Fibroblast of lung (primary cell): Measurements from ENCODE around the gene TGM4. TPM values are rescaled to one million over a fixed set of nuclear protein-coding genes. Genes with fewer than 3 reads are reported as not detected.

Experiments
- DNase-seq, 2 donors: peaks; one replicate each; pipeline versions ENCODE4 v3.0.0 to v3.0.0-alpha.2; 2010; ENCODE audit warnings: low read depth in 2 of 2
- H2AFZ ChIP-seq: 2 replicates; pipeline ENCODE4 v1.5.1; 2012; ENCODE audit warnings: low read length, control low read depth, inconsistent platforms
- H3K27ac ChIP-seq: 2 replicates; pipeline ENCODE4 v1.5.1; 2011; ENCODE audit warnings: low read length, control low read depth; ENCODE audit not compliant: insufficient read depth
- H3K27me3 ChIP-seq: 2 replicates; pipeline ENCODE4 v1.5.1; 2011; ENCODE audit warnings: mild to moderate bottlenecking, low read length; ENCODE audit not compliant: control insufficient read depth, insufficient read depth
- H3K36me3 ChIP-seq: 2 replicates; pipeline ENCODE4 v1.5.1; 2011; ENCODE audit warnings: low read length; ENCODE audit not compliant: control insufficient read depth, insufficient read depth
- H3K4me1 ChIP-seq: 2 replicates; pipeline ENCODE4 v1.5.1; 2011; ENCODE audit warnings: low read length; ENCODE audit not compliant: control insufficient read depth, insufficient read depth; ENCODE audit errors: extremely low read depth
- H3K4me2 ChIP-seq: 2 replicates; pipeline ENCODE4 v1.5.1; 2011; ENCODE audit warnings: low read length, control low read depth; ENCODE audit not compliant: insufficient read depth; ENCODE audit errors: extremely low read depth
- H3K4me3 ChIP-seq, 4 experiments: fragments of 200-600 bp in 1 of 4; sonication (generic) in 1 of 4; replicated peaks in 1 of 4; 2 replicates each; pipeline ENCODE4 v1.5.1; 2011 to 2016; ENCODE audit warnings: low read length in 4 of 4, low read depth in 3 of 4, mild to moderate bottlenecking in 3 of 4, control low read depth in 2 of 4, inconsistent platforms in 1 of 4, mixed read lengths in 1 of 4; ENCODE audit not compliant: insufficient read depth in 1 of 4; ENCODE audit errors: control extremely low read depth in 1 of 4
- H3K79me2 ChIP-seq: 2 replicates; pipeline ENCODE4 v1.5.1; 2012; ENCODE audit warnings: mild to moderate bottlenecking, low read length, inconsistent platforms; ENCODE audit not compliant: control insufficient read depth, insufficient read depth
- H3K9ac ChIP-seq: 2 replicates; pipeline ENCODE4 v1.5.1; 2011; ENCODE audit warnings: mild to moderate bottlenecking, low read length, control low read depth; ENCODE audit not compliant: insufficient read depth
- H3K9me3 ChIP-seq: 2 replicates; pipeline ENCODE4 v1.5.1; 2012; ENCODE audit warnings: low read depth, low read length; ENCODE audit not compliant: control insufficient read depth, insufficient read depth
- H4K20me1 ChIP-seq: 2 replicates; pipeline ENCODE4 v1.5.1; 2011; ENCODE audit warnings: low read length; ENCODE audit not compliant: control insufficient read depth, insufficient read depth; ENCODE audit errors: extremely low read depth
- CTCF ChIP-seq, 2 donors: IDR thresholded peaks in 1 of 2; conservative IDR thresholded peaks in 1 of 2; 1 replicate in 1 of 2; 2 replicates in 1 of 2; pipeline ENCODE4 v1.5.1; 2011 to 2012; ENCODE audit warnings: low read length in 2 of 2, control low read depth in 1 of 2, inconsistent platforms in 1 of 2, low read depth in 1 of 2, mild to moderate bottlenecking in 1 of 2
- EZH2 ChIP-seq: IDR thresholded peaks from 2 replicates; pipeline ENCODE4 v1.5.1; 2012; ENCODE audit warnings: low read length, control low read depth, mild to moderate bottlenecking; ENCODE audit errors: missing control alignments
- polyA plus RNA-seq, 2 donors: library from polyadenylated mRNA; depleted of rRNA in 1 of 2; stranded (reverse) in 1 of 2; unstranded in 1 of 2; fragments of >200 nt; gene quantifications; 2 replicates each; pipeline ENCODE4 v1.2.1, GENCODE V29; 2011 to 2012; ENCODE audit warnings: missing spikeins in 1 of 2
- total RNA-seq: library from RNA; depleted of rRNA; stranded (reverse); fragments of >200 nt; gene quantifications from 2 replicates; pipeline ENCODE4 v1.2.1, GENCODE V29; 2014

TGM4 gene
- total and polyA plus RNA-seq, 2 donors (not counting 1 experiment from before 2014, with no cell fraction given), result not detected

GRCh38 chr3:44924457-44925084, 50.2 kb downstream of the TGM4 start:
- Histone ChIP-seq H3K36me3 (peaks cover 15% of the 10 kb centered on the region), H3K79me2 (no peaks in the 10 kb centered on the region), H3K4me3 (no peak overlapping the region), H3K4me2 (no peak overlapping the region), H3K27me3 (no peaks in the 10 kb centered on the region), H3K27ac (no peak overlapping the region), H3K4me1 (no peaks in the 10 kb centered on the region), H4K20me1 (no peaks in the 10 kb centered on the region), H3K9ac (no peak overlapping the region), H3K9me3 (no peaks in the 10 kb centered on the region), H2AFZ (no peak overlapping the region)
- no peak for DNase-seq
- TF ChIP-seq CTCF (conservative IDR thresholded peaks at IDR 0.05 in 1 of 2, IDR thresholded peaks at IDR 0.05 in 1 of 2; ENCODE audit: low read depth in 1 of 2, low read length in 2 of 2) (no peak), EZH2 (no peak)

- DNase-seq, result no peak
- no peak overlapping the region for H2AFZ ChIP-seq
- H3K27me3 ChIP-seq, result no peaks in the 10 kb centered on the region
- no peak overlapping the region for H3K27ac ChIP-seq
- no peaks in the 10 kb centered on the region for H3K9me3 ChIP-seq
- H3K4me1 ChIP-seq, result no peaks in the 10 kb centered on the region
- H4K20me1 ChIP-seq, result no peaks in the 10 kb centered on the region
- H3K4me3 ChIP-seq, result no peak overlapping the region
- H3K79me2 ChIP-seq, result no peaks in the 10 kb centered on the region
- TF ChIP-seq EZH2 (no peak), CTCF (conservative IDR thresholded peaks at IDR 0.05 in 1 of 2, IDR thresholded peaks at IDR 0.05 in 1 of 2; ENCODE audit: low read depth in 1 of 2, low read length in 2 of 2) (no peak)
- H3K4me2 ChIP-seq, result no peak overlapping the region
- H3K9ac ChIP-seq, result no peak overlapping the region
- peaks cover 21% of the 10 kb centered on the region for H3K36me3 ChIP-seq
Observed at GRCh38 chr3:44926172-44926571, 51.8 kb downstream of the TGM4 start.

- H3K9me3 ChIP-seq, result no peaks in the 10 kb centered on the region
- H2AFZ ChIP-seq, result no peak overlapping the region
- H3K9ac ChIP-seq, result no peak overlapping the region
- no peaks in the 10 kb centered on the region for H3K4me1 ChIP-seq
- H3K27ac ChIP-seq, result no peak overlapping the region
- DNase-seq, result no peak
- no peak overlapping the region for H3K4me3 ChIP-seq
- H3K4me2 ChIP-seq, result no peak overlapping the region
- H3K79me2 ChIP-seq, result no peaks in the 10 kb centered on the region
- H3K36me3 ChIP-seq, result peaks cover 18% of the 10 kb centered on the region
- no peak for TF ChIP-seq CTCF (conservative IDR thresholded peaks at IDR 0.05 in 1 of 2, IDR thresholded peaks at IDR 0.05 in 1 of 2; ENCODE audit: low read depth in 1 of 2, low read length in 2 of 2)
- no peak for TF ChIP-seq EZH2
- H3K27me3 ChIP-seq, result no peaks in the 10 kb centered on the region
- H4K20me1 ChIP-seq, result no peaks in the 10 kb centered on the region
Observed at GRCh38 chr3:44926921-44927320, 52.5 kb downstream of the TGM4 start.
